ENCODE results near the gene GHR.

Gene GHR

DNA sequence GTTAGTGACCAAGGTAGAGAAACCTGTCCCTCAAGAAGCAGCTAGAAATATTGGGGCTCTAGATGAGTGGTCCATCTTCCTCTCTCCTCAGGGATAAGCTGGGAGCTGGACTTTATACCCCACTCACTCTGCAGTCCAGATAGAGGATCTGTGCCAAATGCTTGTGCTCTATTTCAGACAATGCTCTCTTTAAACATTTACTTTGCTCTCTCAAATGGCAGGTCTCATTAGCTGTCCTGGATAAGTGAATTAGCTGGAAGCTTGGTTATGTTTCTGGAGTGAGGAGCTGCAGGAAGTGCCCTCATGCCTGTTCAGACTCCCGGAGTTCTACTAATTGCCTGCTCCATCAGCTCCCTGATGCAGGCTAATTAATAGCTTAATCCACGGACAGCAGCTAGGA is 182.3 kb downstream of the GHR start:
- TF ChIP-seq EGR1 (IDR thresholded peaks at IDR 0.05) (no peak), YY1 (IDR thresholded peaks at IDR 0.05; ENCODE audit: low read depth) (no peak), CREB1 (IDR thresholded peaks at IDR 0.05; ENCODE audit: low read depth) (no peak)

DNA sequence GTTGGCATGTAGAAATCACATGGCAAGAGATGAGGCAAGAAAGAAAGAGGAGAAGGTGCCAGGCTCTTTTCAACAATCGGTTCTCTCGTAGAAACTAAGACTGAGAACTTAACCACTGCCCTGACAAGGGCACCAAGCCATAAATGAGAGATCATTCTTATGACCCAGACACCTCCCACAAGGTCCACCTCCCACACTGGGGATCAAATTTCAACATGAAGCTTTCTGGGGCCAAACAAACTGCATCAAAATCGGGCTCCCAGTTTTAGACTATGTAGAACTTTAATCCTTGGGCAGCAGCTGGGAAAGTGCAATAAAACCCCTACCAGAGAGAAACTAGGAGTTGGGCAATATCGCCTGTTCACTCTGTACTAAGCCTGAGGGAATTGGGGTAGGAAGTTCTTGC is 183.2 kb downstream of the GHR start:
- TF ChIP-seq FOXM1 (IDR thresholded peaks at IDR 0.05; ENCODE audit: borderline replicate concordance, low read depth) (no peak), TEAD4 (IDR thresholded peaks at IDR 0.05) (no peak), TCF12 (IDR thresholded peaks at IDR 0.05; ENCODE audit: low read depth) (no peak), TAF1 (IDR thresholded peaks at IDR 0.05; ENCODE audit: low read depth) (no peak)
- TF ChIP-seq, protein P1, sequence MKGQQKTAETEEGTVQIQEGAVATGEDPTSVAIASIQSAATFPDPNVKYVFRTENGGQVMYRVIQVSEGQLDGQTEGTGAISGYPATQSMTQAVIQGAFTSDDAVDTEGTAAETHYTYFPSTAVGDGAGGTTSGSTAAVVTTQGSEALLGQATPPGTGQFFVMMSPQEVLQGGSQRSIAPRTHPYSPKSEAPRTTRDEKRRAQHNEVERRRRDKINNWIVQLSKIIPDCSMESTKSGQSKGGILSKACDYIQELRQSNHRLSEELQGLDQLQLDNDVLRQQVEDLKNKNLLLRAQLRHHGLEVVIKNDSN (IDR thresholded peaks at IDR 0.05), result no peak

DNA sequence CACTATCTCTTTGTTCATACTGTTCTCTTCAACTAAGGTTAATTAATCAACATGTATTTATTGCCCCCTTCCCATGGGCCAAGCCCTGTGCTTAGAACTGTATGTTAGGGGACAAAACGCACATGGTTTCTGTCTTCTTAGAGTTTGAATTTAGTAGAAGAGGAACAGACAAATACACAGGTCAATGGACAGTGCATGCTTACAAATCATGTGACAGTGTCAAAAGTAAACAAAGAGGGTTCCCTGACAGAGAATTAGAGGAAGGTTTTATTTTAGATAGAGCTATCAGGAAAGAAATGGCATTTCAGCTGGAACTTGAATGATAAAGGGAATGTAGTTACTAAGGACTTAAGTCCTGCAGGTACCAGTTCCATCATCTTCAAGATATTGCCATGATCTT is 188.2 kb downstream of the GHR start:
- TF ChIP-seq RAD21 (IDR thresholded peaks at IDR 0.05; ENCODE audit: low read depth) (no peak), FOXM1 (IDR thresholded peaks at IDR 0.05; ENCODE audit: borderline replicate concordance, low read depth) (no peak), TEAD4 (IDR thresholded peaks at IDR 0.05) (no peak), CREB1 (IDR thresholded peaks at IDR 0.05; ENCODE audit: low read depth) (no peak), YY1 (IDR thresholded peaks at IDR 0.05; ENCODE audit: low read depth) (no peak), TCF12 (IDR thresholded peaks at IDR 0.05; ENCODE audit: low read depth) (no peak), TAF1 (IDR thresholded peaks at IDR 0.05; ENCODE audit: low read depth) (no peak), EGR1 (IDR thresholded peaks at IDR 0.05) (no peak), CEBPB (IDR thresholded peaks at IDR 0.05) (no peak), NFIC (IDR thresholded peaks at IDR 0.05) (no peak), ZBTB7A (IDR thresholded peaks at IDR 0.05; ENCODE audit: low read depth) (no peak), EP300 (IDR thresholded peaks at IDR 0.05; ENCODE audit: borderline replicate concordance) (no peak)
- TF ChIP-seq, protein P1 (IDR thresholded peaks at IDR 0.05), result no peak
- TF ChIP-seq, protein P2, sequence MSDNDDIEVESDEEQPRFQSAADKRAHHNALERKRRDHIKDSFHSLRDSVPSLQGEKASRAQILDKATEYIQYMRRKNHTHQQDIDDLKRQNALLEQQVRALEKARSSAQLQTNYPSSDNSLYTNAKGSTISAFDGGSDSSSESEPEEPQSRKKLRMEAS (IDR thresholded peaks at IDR 0.05), result no peak
- TF ChIP-seq, protein P3, sequence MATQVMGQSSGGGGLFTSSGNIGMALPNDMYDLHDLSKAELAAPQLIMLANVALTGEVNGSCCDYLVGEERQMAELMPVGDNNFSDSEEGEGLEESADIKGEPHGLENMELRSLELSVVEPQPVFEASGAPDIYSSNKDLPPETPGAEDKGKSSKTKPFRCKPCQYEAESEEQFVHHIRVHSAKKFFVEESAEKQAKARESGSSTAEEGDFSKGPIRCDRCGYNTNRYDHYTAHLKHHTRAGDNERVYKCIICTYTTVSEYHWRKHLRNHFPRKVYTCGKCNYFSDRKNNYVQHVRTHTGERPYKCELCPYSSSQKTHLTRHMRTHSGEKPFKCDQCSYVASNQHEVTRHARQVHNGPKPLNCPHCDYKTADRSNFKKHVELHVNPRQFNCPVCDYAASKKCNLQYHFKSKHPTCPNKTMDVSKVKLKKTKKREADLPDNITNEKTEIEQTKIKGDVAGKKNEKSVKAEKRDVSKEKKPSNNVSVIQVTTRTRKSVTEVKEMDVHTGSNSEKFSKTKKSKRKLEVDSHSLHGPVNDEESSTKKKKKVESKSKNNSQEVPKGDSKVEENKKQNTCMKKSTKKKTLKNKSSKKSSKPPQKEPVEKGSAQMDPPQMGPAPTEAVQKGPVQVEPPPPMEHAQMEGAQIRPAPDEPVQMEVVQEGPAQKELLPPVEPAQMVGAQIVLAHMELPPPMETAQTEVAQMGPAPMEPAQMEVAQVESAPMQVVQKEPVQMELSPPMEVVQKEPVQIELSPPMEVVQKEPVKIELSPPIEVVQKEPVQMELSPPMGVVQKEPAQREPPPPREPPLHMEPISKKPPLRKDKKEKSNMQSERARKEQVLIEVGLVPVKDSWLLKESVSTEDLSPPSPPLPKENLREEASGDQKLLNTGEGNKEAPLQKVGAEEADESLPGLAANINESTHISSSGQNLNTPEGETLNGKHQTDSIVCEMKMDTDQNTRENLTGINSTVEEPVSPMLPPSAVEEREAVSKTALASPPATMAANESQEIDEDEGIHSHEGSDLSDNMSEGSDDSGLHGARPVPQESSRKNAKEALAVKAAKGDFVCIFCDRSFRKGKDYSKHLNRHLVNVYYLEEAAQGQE (IDR thresholded peaks at IDR 0.05; ENCODE audit: low read depth), result no peak

DNA sequence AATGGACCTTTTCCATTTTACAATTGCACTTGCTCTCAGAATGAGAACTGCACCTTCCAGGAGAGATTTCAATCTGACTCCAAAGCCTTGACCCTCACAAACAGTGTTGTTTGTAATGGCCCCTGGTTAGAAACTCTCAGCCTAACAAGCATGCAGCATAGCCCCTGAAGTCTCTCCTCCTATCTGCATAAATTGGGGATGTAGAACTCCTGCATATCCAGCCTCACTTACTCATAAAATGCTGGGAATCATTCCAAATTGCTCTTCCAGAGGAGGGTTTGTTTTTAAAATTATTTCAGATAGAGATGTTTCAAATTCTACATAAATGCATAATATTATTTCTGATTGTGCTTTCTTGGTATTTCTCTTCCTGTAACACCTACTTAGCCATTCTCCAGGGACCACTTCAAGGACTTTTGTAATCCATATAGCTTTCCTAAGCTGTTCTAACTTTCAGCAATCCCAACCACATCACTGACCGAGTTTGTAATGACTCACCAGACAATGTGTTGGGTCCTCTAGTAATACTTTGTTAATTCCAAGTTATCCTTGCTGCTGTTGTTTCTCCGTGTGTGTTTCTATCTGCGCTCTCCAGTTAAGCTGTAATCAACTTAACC is 189.6 kb downstream of the GHR start:
- no peak for TF ChIP-seq CEBPB (IDR thresholded peaks at IDR 0.05)
- TF ChIP-seq, protein P3 (IDR thresholded peaks at IDR 0.05; ENCODE audit: low read depth), result no peak
- no peak for TF ChIP-seq TEAD4 (IDR thresholded peaks at IDR 0.05)
- TF ChIP-seq TAF1 (IDR thresholded peaks at IDR 0.05; ENCODE audit: low read depth), result no peak
- TF ChIP-seq YY1 (IDR thresholded peaks at IDR 0.05; ENCODE audit: low read depth), result no peak
- no peak for TF ChIP-seq CREB1 (IDR thresholded peaks at IDR 0.05; ENCODE audit: low read depth)
- TF ChIP-seq EGR1 (IDR thresholded peaks at IDR 0.05), result no peak
- no peak for TF ChIP-seq ZBTB7A (IDR thresholded peaks at IDR 0.05; ENCODE audit: low read depth)

DNA sequence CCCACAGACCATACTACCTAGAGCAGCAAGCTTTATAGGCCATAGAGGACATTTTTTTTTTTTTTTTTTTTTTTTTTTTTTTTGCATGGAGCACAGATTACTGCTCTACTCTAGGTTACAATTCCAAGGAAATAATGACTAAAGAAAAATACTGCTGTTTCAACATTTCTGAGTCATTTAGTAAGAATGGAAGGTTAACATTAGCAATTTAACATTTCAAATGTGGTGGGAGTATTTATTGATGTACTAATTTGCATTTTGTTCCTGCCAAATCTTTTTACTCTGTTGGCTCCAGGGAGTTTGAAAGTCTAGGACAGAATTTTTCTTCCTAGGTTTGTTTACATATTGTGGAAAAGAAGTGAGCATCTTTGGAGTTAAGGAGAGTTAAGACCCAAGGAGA is 191.3 kb downstream of the GHR start:
- TF ChIP-seq EP300 (IDR thresholded peaks at IDR 0.05; ENCODE audit: borderline replicate concordance) (no peak), YY1 (IDR thresholded peaks at IDR 0.05; ENCODE audit: low read depth) (no peak), TEAD4 (IDR thresholded peaks at IDR 0.05) (no peak), EGR1 (IDR thresholded peaks at IDR 0.05) (no peak), ZBTB7A (IDR thresholded peaks at IDR 0.05; ENCODE audit: low read depth) (no peak), TAF1 (IDR thresholded peaks at IDR 0.05; ENCODE audit: low read depth) (no peak), FOXM1 (IDR thresholded peaks at IDR 0.05; ENCODE audit: borderline replicate concordance, low read depth) (no peak), NFIC (IDR thresholded peaks at IDR 0.05) (no peak), CREB1 (IDR thresholded peaks at IDR 0.05; ENCODE audit: low read depth) (no peak)

DNA sequence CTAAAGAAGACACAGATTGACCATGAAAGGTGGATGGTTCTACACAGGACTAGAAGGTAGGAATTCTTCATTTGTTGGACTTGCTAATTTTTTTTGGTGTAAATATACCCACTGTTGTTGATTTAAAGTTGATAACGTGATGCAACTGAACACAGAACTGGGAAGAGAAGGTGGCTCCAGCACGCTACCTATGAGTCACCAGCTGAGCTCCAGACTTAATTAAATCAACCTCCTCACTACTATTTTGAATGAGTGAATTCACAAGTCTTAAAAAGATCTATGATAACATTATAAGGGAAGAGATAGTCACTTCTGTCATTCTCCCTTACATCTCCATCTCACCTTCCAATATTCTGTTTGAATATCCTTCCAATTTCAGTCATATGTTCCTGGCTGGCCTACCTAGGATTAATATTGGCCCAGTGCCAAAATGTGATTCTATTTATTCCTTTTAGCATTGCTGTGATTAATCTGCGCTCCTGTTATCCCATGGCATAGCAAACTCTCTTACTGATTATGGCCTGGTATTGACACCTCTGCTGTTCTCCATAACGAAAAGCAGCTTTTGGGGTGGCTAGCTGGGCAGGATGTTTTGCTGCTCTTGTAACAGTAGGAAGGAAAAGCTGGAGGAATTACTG is 197.5 kb downstream of the GHR start:
- TF ChIP-seq EP300 (IDR thresholded peaks at IDR 0.05; ENCODE audit: borderline replicate concordance) (no peak), NFIC (IDR thresholded peaks at IDR 0.05) (peak; percentile 57; the same call in 1 of the 2 replicates), TAF1 (IDR thresholded peaks at IDR 0.05; ENCODE audit: low read depth) (no peak), CREB1 (IDR thresholded peaks at IDR 0.05; ENCODE audit: low read depth) (no peak)
